ENCODE data around the gene SIAH2.

Gene SIAH2

GRCh38 chr3:150775001-150775599, 12.1 kb upstream of the SIAH2 start:
- no peak for DNase-seq

DNA sequence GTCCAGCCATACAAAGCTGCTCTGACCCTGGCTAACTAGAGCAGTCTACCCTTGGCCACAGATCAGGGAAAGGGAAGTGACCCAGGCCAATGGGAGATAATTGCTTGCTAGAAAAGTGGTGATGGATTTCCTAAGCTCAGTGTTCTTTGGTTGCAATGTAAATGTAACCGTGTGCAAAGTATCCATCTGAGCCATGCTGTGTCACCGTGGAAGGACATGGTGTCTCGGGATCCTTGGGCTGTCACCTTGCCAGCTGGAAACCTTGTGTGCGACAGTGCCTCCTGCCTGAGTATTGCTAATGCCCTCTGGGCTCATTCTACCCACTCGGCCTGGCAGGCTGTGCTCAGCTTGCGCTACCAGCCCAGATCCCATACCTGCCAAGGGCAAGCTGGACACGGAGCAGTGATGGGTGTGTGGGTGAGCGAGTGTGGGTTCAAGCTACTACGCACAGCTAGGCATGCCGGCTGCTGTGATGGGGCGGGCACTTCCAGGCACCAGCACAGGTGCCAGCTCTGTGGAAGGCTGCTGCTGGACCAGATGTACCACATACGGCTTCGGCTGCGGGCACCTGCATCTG, 10.7 kb upstream of the SIAH2 start:
- no peak for DNase-seq

GRCh38 chr3:150771600-150771999, 8.6 kb upstream of the SIAH2 start:
- DNase-seq: no peak

- no peak for DNase-seq
Measured at GRCh38 chr3:150770681-150771080, 7.7 kb upstream of the SIAH2 start.

GRCh38 chr3:150766742-150767141, 3.8 kb upstream of the SIAH2 start:
- no peak for DNase-seq

- no peak for DNase-seq
Measured at GRCh38 chr3:150765949-150766720, 3.2 kb upstream of the SIAH2 start.

GRCh38 chr3:150764967-150765366, 2.0 kb upstream of the SIAH2 start:
- no peak for DNase-seq

- no peak for DNase-seq
Measured at GRCh38 chr3:150764566-150764965, 1.6 kb upstream of the SIAH2 start.

- DNase-seq: peak in 40 of 51 donors; percentile 30 to 87 (median 66)
Measured at GRCh38 chr3:150763841-150764483, 993 bp upstream of the SIAH2 start.

DNA sequence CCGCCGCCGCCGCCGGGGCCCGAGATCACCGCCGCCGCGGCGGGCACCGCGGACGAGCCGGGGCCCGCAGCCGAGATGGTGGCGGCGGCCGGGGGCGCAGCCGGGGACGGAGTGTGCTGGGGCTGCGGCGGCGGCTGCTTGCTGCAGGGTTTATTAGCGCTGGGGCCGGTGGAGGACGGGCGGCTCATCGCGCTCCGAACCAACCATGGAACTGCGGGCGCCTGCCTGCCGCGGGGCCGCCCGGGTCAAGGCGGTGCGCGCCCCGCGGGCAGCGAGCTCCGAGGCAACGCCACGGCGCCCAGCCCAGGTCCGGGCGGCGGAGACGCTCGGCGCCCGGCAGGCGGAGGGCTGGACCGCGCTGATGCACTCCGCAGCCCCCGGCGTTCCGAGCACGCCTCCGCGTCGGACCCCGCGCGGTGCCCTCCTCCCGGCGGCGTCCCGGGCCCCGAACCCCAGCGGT, 277 bp downstream of the SIAH2 start:
- DNase-seq: peak in 6 of 51 donors; percentile 24 to 50 (median 43)

GRCh38 chr3:150761831-150762661, 923 bp downstream of the SIAH2 start:
- DNase-seq: peak in 44 of 51 donors; percentile 4 to 75 (median 29)

GRCh38 chr3:150760431-150761200, 2.4 kb downstream of the SIAH2 start:
- no peak for DNase-seq

GRCh38 chr3:150759947-150760346, 3.0 kb downstream of the SIAH2 start:
- no peak for DNase-seq

DNA sequence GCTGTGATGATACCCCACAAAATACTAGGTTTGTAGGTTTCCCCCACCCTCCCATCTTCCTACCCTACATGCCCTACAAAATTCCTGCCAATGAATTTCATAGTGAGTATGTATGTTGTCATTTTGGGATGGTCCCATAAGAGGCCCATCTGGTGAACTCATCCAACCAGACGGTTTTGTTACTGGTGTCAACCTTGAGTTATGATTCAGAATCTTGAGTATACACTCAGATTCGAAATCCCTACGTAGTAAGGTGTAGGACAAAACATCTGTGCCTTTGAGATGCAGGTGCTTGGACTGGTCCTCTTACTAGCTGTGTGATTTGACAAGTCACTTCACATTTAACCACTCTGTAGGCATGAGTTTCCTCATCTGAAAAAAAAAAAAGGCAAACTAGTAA, 3.6 kb downstream of the SIAH2 start:
- no peak for DNase-seq

- no peak for DNase-seq
Measured at GRCh38 chr3:150757768-150758167, 5.2 kb downstream of the SIAH2 start.

GRCh38 chr3:150757364-150757763, 5.6 kb downstream of the SIAH2 start:
- no peak for DNase-seq

DNA sequence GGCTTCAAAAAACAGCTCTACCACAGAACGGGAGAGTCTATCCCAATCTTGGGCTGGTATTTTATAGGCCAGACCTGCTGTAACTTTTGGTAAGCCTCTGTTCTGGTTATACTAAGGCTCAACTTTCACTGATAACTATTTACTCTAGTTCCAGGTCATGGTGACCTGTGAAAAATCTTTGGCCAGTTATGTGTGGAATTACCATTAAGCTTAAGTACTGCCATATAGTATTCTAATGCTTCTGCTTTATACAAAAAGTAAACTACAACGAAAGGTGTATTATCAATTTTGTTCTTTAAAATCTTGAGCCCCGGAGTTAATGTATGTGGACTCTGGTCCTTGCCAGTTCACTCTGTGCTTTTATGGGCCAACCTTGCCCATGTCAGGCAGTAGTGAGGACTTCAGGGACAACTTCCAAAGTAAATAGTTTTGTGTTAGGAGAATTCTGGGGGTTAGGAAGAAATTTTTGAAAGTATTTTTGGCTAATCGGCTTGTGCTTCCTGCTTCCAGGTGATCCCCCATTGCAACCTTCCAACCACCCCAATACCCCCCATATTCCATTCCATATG, 6.4 kb downstream of the SIAH2 start:
- no peak for DNase-seq

- no peak for DNase-seq
Measured at GRCh38 chr3:150755902-150756301, 7.1 kb downstream of the SIAH2 start.

DNA sequence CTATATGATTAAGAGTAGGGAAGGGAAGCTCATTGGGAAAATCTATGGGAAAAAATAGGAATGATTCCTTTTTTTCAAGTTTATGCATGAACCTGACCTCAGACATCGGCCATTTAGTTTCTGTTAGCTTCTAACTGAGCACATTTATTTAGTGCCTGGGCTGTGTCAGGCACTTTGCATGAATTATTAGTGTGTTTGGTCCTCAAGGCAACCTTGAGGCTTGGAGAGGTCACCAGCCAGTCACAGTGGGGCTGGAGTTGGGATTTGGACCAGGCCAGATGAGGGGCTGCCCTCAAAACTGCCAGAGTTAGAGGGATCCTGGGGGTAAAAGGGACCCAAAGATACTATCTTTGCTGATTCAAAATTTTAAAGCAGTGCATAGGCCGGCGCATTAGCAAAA, 8.1 kb downstream of the SIAH2 start:
- DNase-seq: no peak

- no peak for DNase-seq
Measured at GRCh38 chr3:150751781-150752263, 11.1 kb downstream of the SIAH2 start.
